A204.1 (cell line): ENCODE measurements around the gene ACTA1.
"Not testable (repeated sequence)": the region's sequence is repeated elsewhere in the genome, so short reads cannot be mapped to it uniquely, and the experiment has no call there.

ENCODE experiments used
- FAIRE-seq: peaks from 2 replicates; lab custom pipeline; 2012; peaks lifted over from hg19 to GRCh38; lab: Jason Lieb, UNC

The ACTA1 gene

GRCh38 chr1:229409616-229410369 is 24.1 kb downstream of the ACTA1 start:
- FAIRE-seq: no peak

- FAIRE-seq: no peak
Observed at GRCh38 chr1:229408458-229409037, 25.3 kb downstream of the ACTA1 start.

DNA sequence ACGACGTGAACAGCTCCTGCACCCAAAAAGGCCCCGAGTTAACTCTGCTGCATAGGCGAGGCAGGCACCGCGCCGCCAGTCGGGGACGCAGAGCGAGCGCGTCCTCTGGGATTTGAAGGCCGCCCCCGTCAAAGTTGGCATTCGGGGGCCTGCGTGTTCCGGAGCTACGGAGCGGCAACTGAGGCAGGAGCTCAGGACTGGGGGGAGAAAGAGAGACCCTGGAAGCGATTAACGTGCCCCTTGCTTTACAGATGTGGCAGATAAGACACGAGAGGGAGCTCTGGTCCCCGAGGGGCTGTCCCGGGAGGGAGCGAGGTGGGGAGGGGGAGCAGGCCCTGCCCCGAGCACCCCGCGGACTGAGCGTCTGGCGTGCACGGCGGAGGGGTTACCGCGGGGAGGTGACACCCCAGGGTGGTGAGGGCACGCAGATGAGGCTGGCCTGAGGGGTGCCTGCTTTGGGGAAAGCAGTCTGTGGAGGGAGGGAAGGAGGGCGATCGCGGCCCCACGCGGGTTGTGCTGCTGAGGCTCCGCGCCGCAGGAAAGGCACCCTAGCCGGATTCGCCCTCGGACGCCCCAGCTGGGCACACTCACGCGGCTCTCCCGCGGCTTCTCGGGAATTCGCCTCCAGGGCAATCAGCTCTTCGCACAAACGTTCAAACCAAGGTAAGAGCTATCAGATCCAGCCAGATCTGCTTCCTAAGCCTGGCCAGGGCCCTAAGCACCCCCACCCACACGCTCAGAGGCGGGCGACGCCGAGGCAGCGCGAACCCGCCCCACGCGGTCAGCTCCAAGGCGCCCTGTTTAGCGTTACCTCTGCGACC is 26.5 kb downstream of the ACTA1 start:
- no peak for FAIRE-seq

DNA sequence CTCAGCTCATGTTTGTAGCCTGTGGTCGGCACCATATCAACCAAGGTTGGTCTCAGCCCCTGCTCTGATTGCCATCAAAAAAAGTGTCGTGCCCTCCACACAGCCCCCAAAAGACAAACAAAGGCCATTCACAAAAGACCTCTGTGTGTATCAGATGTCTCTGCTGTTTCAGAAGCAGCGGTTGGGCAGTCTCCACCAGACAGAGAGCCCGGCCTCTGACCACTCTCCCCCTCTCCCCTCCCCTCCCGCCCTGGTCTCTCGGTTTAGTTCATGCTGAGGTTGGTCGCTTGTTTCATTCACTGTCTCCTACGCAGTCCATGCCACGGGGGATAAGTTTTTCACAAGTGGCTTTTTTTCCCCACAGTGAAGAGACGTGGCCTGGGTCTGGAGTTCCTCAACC is 27.1 kb downstream of the ACTA1 start:
- no peak for FAIRE-seq

DNA sequence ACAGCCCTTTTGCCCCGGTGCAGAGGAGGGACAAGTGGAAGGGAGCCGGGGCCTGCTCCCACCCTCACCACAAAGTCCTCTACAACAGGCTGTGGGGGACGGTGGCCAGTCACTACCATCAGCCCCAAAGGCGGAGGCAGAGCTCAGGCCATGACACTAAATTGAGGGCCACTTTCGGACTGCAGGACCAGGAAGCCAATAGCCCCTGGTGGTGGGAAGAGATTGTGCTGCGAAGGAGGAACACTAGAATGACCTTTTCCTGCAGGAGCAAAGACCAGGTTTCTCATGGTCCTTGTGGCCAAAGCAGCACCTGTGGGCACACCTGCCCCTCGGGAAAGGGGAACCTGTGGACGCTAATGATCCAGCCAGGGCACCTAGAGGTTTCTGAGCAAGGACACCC is 30.3 kb downstream of the ACTA1 start:
- FAIRE-seq: no peak

DNA sequence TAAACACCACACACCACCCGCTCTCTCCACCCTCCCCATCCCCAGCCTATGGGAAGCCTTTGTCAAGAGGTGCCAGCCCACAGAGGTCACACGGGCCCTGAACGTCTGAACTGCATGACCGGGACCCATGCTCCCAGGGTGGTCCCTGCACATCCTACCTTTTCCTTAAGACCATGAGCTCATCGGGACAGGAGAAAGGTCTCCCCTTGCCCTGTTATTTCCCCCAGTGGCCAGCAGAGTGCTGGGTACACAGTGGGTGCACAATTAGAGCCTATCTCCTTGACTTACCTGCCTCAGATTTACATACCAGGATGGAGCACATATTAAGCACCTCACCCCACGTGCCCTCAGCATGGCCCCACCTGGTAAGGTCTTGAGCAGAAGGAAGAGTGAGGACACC is 30.9 kb downstream of the ACTA1 start:
- FAIRE-seq: no peak

- not testable (repeated sequence) for FAIRE-seq
Observed at GRCh38 chr1:229402329-229402728, 31.6 kb downstream of the ACTA1 start.

- FAIRE-seq: no peak
Observed at GRCh38 chr1:229397762-229398161, 36.1 kb downstream of the ACTA1 start.

DNA sequence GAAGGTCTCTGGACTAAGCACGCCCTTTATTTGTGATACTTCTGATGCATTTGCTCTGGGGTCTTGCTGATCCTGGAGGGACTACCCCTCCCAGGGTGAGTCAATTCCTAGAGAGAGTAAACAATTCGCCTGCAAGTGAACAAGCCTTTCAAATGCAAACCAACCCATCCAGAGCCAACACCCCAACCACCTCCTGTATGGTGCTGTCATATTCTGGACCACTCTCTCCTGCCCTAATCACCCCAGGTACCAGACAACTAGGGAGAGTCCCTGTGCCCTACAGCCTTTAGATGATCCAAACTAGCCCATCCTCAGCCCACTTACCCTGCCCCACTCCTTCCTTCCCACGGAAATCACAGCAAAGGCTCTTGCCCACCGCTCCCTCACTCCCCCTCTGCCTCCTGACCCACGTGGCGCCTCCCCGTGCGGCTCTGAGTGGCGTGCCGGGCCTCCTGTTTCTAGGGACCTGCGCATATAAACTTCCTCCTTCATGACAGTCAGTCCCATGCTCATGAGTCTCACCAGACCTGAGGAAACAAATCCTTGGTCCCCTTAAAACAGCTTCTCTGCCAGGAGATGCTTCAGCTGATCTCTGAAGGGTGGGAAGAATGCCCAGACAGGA is 37.2 kb downstream of the ACTA1 start:
- FAIRE-seq: no peak

DNA sequence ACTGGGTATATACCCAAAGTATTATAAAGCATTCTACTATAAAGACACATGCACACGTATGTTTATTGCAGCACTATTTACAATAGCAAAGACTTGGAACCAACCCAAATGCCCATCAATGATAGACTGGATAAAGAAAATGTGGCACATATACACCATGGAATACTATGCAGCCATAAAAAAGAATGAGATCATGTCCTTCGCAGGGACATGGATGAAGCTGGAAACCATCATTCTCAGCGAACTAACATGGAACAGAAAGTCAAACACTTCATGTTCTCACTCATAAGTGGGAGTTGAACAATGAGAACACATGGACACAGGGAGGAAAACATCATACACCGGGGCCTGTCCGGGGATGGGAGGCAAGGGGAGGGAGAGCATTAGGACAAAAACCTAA is 39.4 kb downstream of the ACTA1 start:
- FAIRE-seq: not testable (repeated sequence)

- FAIRE-seq: no peak
Observed at GRCh38 chr1:229392936-229393335, 41.0 kb downstream of the ACTA1 start.

- FAIRE-seq: no peak
Observed at GRCh38 chr1:229390130-229390529, 43.8 kb downstream of the ACTA1 start.

- FAIRE-seq: no peak
Observed at GRCh38 chr1:229388897-229389580, 44.9 kb downstream of the ACTA1 start.

- no peak for FAIRE-seq
Observed at GRCh38 chr1:229385853-229386456, 47.9 kb downstream of the ACTA1 start.

DNA sequence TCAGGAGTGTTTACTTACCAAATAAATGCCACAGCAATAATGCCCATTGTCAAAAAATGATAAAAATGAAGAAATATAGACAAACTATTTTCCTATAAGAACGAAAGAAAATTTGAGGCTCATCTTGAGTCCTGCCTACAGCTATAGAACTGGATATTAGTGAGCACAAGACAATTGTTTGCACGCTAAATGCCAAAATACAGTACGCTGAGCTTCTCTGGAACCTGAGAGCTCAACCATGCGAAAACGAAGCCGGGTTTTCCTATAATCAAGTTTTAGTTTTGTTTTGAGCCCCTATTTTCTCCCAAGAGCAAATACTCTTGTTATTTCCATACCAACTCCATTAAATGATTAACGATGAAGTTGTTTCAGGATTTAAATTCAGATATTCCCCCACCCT is 49.1 kb downstream of the ACTA1 start:
- no peak for FAIRE-seq

DNA sequence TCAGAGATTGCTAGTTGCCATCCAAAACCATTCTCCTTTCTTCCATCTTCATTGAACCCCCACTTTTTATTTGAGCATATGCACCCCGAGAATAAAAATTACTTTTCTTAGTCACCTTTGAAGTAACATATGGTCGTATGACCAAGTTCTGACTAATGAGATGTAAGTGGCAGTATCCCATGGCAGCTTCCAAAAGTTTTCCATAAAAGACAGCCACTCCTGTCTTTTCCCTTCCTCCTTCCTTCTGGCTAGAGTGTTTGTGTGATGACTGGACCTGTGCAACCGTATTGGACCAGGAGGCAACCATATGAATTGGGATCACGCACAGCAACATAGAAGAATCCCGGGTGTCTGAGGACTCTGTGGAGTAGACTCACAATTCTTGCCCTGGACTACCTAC is 49.9 kb downstream of the ACTA1 start:
- no peak for FAIRE-seq

GRCh38 chr1:229383188-229383587 is 50.7 kb downstream of the ACTA1 start:
- no peak for FAIRE-seq
